Fibroblast of skin of scalp (primary cell): ENCODE results near the gene RP2. TPM values are rescaled to one million over a fixed set of nuclear protein-coding genes. Genes with fewer than 3 reads are reported as not detected.
A peak's percentile ranks its signal among the peaks of the same experiment; 100 is the strongest.

Source experiments
- DNase-seq: peaks from one replicate; pipeline ENCODE4 v3.0.0-alpha.2; 2013
- polyA plus RNA-seq, 2 experiments: library from polyadenylated mRNA; unstranded; fragments of 120-200 nt; gene quantifications; one replicate each; pipeline ENCODE4 v1.2.1, GENCODE V29; 2013; ENCODE audit not compliant: insufficient read length in 2 of 2

The RP2 gene
- polyA plus RNA-seq (2013, experiment 1 of 2; ENCODE audit: insufficient read length): 16.5 TPM
- polyA plus RNA-seq (2013, experiment 2 of 2; ENCODE audit: insufficient read length): 18.4 TPM

DNA sequence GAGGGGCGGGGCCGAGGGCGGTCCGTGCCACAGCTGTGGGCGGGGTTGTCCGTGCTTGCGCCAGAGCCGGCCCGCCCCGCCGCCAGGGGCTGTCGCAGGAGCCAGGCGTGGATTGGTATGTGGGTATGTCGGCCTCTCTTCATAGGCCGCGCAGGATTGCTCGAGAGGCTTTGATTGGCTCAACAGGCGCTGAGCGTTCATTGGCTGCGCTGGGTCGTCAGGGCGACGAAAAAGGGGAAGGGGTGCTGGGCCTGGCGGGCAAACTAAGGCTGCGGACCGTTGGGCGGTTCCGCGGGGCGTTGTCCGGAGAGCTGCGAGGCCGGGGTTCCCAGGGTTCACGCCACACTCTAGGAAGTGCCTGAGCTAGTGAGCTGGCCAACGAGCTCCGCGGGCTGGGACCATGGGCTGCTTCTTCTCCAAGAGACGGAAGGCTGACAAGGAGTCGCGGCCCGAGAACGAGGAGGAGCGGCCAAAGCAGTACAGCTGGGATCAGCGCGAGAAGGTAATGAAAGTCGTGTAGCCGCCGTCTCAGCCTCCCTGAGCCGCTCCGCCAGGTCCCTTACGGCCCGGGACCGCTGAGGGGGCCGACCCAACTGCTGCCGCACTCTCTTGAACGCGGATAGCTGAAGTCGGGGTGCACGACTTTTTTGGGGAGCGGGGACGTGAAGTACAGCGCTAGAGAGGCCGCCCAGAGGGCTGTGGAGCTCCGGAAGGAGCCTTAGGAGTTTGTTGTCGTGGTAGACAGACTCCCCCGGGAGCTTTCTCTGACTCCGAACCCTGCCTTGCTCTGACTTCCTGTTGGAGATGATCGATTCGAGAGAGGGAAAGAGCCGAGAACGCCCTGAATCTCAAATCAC is at the start of gene RP2:
RP2 (plus strand) TSS at position 343 of the 857 bp plus-strand sequence; CDS start at position 401, 58 bp downstream.
- peak; percentile 95 for DNase-seq

DNA sequence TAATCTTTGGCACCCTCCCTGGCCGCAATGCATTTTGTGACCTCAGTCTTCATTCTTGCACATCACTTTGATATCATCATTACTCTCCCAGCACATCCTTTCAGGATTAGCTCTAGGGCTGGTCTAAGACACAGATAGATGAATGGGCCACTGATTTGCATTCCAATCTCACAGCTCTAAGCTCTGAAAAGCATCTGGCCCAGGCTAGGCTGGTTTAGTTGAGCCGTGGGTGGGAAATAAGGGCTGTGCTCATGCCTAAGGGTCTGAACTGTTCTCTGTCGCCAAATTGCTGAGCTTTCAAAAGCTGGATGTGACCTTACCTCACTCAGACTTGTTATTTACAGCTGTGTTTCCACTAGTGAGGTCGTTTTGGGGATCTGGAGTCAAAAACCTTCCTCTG is 47.9 kb upstream of the RP2 start:
- DNase-seq: peak; percentile 61

DNA sequence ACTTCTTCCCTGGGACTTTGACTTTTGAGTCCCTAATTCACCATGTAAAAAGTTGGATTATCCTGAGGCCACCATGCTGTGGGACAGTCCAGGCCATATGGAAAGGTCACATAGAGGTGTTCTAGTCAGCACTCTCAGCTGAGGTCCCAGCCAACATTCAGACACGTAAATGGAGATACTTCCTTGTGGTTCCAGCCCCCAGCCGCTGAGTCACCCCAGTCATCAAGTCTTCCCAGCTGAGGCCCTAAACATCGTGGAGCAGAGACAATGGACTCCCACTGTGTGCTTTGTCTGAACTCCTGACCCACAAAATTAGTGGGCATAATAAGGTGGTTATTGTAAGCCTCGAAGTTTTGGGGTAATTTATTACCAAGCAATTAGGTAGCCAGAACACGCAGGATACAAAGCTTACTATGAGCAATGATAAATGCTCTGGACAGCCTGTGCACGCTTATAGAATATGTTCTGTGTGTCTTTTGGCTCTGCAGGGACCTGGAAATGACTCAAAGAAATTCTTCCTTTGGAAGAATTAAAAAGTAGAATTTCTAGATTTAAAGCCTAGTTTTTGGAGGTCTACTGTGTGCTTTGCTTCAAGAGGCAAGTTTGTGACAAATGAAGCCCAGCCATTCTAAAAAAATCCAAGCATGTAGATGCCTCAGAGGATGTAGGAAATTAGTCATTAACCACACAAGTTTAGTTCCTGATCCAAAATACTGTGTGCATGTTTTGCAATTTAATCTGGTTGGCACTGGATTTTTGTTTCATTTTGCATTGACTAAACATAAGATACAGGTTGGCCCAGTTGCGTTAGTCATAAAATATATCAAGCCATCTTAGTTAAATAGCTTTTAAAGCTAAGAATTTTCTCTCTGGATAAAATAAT is 44.7 kb upstream of the RP2 start:
- peak; percentile 91 for DNase-seq

DNA sequence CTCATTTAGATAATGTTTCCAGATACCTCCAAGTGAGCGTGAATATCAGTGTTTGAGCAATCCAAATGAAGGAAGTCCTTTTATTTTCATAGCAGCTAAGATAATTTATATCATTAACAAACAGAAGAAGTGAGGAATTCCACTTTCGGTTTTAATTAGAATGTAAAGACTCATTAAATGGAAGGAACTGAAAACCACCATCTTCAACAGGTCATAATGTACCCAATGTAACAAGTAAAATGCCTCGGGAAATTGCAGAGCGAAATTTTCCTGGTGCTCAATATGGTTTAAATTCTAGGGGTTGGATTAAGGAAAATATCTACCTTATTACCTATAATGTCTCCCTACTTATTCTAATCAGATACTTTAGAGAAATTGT is 44.0 kb upstream of the RP2 start:
- no peak for DNase-seq

DNA sequence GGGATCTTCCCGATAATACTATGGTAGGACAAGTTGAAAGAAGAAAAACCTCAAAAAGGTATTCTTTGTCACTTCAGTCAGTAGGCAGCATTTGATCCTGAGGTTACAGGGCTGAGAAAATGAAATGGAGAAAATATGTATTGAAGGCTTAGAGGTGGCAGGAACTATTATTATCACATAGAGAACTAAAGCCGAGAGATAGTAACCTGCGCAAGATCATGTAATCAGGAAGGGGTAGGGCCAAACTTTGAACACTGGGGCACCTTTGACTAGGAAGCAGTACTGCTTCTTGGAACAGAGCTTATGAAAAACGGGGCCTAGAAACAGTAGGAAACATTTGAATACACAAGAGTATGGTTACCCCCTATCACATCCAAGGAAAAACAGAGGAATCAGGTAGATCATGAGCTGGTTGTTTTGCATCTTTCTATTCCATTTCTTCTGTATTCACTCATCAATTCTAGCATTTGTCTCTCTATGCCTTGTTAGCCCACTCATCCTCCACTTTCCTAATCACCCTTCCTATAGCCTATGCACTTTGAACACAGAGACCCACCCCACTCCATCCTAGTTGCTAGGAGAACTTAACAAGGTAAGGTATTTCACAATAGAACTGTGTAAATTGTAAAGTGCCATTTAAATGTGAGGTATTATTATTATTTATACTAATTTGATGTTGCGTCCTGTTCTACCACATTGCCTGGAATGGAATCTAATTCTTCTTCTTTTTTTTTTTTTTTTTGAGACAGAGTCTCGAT is 43.3 kb upstream of the RP2 start:
- no peak for DNase-seq

DNA sequence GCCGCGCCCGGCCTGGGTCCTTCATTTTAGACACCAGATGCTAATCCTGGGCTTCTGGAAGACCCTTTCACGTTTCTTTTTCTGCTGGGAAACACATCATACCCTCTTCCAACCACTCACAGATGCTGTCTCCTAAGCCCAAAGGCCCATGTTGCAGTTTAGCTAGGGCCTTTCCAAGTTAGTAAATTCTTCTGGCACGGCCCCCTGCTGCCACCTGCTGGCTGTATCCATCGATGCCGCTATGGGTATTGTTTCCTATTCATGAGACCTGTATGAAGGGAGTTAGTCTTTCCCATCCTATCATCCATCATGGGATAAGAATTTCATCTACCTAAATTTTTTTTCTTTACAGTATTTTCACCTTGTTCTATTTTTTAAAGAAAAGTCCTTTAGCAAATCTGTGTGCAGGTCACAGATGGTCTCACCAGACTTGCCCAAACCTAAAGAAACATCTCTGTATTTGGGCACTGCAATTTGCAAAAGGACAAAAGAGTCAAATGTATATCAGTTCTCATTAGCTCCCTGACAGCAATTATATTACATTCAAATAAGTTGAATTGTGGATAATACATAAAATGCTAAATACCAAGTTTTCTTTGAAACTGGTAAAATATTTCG is 40.2 kb upstream of the RP2 start:
- peak; percentile 69 for DNase-seq

DNA sequence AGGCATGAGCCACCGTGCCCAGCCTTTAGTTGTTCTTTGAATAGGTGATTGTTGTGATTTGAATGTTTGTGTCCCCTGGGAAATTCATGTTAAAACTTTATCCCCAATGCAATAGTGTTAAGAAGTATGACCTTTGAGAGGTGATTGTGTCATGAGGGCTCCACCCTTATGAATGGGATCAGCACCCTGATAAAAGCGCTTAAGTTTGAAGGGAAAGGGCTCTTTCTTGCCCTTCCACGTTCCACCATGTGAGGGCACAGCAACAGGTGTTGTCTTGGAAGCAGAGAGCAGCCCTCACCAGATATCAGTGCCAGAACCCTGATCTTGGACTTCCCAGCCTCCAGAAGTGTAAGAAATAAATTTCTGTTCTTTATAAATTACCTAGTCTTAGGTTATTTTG is 33.7 kb upstream of the RP2 start:
- no peak for DNase-seq

DNA sequence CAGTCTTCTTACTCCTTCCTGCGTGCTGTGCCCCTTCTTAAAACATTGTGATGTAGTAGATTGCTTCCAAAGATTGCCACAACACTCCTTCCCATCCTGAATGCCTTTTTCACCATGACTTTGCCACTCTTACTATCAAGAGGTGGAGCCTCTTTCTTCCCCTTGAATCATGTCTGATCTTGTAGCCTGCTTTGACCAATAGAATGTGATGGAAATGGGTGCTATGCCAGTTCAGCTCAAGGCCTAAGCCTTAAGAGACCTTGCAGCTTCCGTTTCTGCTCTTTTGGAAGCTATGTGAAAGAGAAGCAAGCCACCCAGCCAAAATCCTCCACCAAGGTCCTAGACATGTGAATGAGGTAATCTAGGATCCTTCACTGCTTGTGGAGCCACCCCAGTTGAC is 31.6 kb upstream of the RP2 start:
- DNase-seq: no peak

DNA sequence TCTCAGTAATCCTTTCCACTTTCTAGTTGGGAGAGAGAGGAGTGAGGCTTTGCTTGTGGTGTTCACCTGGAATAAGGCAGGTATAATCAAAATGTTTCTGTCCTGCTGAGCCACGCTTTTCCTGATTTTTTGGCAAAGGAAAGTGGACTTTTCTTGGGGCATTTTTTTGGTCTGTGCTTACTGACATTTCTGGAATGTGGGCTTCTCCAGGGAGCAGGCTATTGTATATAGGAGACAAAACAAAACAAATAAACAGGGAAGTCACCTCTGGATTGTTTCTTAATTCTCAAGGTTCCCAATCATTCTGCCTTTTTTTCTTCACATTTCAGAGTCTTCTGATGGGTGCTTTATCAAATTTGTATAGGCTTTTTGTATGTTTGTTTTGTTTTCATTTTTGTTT is 25.7 kb upstream of the RP2 start:
- no peak for DNase-seq

DNA sequence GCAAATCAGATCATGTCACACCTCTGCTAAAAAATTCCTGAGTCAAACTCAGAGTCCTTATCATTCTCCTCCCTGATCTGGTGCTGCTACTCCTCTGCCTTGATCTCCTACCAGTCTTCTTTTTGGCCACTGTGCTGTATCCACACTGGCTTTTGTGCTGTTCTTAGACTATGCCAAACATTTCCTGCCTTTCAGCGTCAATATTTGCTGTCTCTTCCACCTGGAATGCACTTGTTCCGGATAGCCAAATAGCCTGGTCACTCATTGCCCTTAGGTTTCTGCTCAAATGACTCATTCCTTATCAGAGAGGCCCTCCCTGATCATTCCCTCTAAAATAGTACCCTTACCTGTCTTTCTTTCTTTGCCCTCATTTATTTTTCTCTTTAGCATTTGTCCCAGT is 24.4 kb upstream of the RP2 start:
- no peak for DNase-seq

DNA sequence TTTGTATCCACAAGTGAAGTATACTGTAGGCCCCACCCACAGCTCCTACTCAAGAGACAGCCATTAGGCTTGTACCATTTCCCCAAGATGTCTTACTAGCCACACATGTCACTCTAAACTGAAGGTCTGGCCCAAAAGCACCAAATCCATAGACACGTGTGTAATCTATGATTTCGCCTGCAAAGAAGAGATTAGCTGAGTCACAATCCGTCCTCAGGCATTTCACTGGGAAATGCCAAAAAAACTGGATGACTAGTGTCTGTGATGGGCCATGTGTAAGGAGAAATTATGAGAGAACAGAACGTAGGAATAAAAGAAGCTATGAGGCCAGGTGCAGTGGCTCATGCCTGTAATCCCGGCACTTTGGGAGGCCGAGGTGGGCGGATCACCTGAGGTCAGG is 21.9 kb upstream of the RP2 start:
- DNase-seq: no peak

DNA sequence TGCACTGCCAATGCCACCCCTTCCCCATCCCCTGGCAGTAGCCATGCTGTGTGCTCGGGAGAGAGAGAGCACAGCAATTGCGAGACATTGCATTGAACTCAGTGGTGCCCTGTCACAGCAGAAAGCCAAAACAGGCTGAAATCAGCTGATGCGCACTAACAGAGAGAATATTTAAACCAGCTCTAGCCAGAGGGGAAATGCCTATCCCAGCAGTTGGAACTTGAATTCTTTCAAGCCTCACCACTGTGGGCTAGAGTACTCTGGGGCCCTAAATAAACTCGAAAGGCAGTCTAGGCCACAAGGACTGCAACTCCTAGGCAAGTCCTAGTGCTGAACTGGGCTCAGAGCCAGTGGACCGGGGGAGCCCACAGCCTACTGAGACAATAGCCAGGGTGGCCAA is 17.7 kb upstream of the RP2 start:
- DNase-seq: peak; percentile 79

DNA sequence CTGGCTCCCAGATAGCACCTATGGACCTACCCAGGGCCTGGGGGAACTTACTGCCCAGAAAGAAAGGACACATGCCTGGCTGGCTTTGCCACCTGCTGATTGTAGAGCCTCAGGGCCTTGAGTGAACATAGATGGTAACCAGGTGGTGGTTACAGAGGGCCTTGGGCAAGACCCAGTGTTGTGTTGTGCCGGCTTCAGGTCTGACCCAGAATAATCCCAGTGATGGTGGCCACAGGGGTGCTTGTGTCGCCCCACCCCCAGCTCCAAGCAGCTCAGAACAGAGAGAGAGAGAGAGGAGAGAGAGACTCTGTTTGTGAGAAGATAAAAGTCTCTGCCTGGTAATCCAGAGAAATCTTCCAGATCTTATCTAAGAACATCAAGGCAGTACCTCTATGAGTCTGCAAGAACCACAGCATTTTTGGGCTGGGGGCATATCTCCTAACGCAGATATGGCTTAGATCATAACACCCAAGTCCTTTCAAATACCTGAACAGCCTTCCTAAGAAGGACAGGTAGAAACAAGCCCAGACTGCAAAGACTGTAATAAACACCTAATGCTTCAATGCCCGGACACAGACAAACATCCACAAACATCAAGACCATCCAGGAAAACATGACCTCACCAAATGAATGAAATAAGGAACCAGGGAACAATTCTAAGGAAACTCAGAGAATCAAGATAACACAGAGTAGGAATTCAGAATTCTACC is 16.3 kb upstream of the RP2 start:
- DNase-seq: no peak

DNA sequence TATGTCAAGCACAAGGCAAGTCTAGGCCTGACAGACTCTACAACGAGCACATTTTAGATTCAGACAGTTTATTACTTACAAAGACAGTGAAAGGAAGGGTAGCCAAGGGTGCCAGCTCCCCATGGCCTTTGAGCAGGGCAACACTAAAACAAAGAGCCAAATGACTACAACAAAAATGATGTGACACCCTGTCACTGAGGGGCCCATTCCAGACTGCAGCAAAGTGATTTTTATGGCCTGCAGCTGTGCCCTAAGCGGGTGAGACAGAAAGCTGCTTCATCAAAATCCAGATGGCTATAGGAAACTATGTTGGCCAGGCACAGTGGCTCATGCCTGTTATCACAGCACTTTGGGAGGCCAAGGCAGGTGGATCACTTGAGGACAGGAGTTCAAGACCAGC is 13.4 kb upstream of the RP2 start:
- DNase-seq: no peak

DNA sequence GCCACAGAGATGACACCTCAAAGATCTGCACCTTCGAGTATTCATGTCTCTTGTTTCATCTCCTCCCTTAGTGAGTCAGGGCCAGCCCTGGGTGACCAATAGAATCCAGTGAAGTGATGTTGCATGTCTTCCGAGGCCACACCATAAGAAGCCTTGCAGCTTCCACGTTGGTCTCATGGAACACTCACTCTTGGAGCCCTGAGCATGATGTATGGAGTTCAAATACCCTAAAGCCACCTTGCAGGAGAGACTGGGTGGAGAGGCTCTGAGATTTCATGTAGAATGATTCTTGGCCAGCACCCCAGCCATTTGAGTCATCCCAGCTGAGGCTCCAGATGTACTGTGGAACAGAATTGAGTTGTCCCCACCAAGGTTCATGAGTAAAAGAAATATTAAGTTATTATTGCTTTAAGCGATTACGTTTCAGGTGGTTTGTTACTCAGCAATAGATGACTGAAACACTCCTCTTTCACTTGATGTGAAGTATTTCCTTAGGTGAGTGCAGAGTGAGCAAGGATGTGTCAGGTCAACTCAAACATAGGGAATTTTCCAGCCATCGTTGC is 5.0 kb upstream of the RP2 start:
- peak; percentile 17 for DNase-seq

DNA sequence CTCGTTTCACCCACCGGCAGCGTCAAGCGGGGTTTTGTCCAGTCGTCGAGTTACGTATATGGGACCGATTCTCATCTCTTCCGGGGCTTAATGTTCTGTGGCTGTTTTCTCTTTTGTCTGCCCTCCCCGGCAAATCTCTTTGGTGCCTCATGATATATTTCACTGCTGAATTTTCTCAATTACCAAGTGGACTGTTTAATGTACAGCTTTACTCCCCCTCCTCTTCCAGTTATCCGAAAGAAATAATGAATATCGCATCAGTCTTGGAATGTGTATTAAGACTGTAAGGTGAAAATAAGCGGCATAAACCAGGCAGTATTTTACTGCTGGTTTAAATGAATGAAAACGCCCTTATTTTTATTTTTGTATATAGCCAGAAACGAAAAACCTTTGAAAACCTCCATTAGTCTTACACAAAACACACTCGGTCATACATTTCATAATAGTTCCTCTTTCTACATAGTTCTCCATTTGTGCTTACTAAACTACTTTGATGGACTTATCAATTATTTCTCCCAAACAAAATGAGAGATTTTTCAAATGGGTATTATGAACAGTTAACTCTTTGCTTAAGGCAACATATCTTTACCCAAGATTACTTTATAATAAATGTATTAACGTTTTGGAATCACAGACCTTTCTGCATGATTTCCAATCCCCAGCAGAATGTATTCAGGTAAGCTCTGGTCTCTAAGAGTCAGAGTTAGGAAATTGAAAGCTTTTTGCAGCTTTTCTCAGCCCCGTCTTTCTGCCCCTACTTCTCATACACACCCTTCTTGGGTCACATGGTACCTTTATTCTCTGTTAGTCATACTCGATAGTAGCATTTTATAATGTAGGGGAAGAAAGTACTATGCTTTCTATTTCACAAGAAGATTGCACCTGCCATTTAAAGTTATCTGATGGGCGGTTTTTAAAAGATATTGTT is 979 bp downstream of the RP2 start:
- no peak for DNase-seq

DNA sequence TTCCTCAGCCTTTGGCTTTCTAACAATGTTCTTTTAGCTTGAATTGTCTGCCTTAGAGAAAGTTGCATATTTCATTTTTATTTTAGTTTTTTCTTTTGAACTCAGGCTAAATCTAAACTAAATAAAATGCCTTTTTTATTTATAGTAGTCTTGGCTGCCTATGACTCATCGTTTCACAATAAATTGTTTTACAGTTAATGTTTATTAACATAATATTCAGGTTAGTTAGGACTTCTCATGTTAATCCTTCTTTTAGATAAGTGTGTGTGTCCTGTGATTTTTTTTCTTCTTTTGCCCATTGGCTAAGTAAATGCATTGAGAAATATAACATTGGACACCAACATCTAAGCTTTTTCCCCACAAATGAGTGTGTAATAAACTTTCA is 1.6 kb downstream of the RP2 start:
- no peak for DNase-seq

DNA sequence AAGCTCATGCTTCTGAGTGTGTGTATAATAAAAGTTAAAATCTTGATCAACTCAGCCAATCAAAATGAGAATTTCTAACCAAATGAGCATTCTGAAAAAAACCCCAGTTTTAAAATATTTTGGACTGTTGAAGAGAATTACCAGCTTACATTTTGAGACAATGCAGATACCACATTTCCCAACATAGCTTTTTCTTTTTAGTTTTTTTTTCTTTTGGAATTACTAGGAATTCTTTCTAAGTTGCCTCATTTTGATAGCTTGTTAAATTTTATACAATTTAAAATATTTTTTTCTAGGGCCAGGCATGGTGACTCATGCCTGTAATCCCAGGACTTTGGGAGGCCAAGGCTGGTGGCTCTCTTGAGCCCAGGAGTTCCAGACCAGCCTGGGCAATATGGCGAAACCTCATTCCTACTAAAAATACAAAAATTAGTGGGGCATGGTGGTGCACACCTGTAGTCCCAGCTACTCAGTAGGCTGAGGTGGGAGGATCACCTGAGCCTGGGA is 2.2 kb downstream of the RP2 start:
- DNase-seq: peak; percentile 58

DNA sequence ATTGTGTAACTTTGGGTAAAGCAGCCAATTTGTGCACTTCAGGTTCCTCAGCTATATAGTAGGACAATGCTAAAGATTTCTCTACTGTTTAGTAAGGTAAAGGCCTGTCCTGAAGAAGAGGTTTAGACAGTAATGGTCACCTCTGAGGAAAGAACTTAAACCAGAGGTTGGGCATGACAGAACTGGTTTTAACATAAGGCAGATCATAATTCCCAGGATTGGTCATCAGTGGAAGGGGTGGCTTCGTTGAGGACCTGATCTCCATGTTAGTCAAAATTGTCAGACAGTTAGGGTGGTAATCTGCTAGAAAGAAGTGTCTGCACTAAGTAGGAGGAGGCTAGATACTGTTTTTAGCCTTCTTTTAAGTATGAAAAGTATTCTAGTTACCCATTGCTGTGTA is 4.1 kb downstream of the RP2 start:
- no peak for DNase-seq

DNA sequence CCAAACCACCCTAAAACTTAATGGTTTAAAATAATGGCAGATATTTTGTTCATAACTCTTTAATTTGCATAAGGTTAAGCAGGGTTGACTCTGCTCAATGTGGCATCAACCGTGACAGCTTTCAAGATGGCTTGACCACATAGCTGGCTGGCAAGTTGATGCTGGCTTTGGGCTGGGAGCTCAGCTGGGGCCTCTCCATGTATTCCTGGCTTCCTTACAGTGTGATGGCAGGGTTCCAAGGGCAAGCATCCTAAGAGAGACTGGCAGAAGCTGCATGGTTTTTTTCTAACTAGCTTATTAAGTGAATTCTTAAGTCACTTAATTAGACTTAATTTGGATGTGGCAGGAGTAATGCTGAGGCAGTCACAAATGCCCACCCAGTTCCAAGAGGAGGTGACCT is 4.5 kb downstream of the RP2 start:
- DNase-seq: peak; percentile 32
